Heart right ventricle (tissue), 16 donors: ENCODE results near the gene ZAP70. TPM values are rescaled to one million over a fixed set of nuclear protein-coding genes. Genes with fewer than 3 reads are reported as not detected.

Experiments
- ATAC-seq, 8 donors: fragments of 200-7000 bp; cut with Tn5 transposase; one replicate each; pipeline ENCODE4 v1.9.1; 2020; ENCODE audit warnings: mild to moderate bottlenecking in 8 of 8, moderate library complexity in 8 of 8, moderate number of reproducible peaks in 1 of 8
- DNase-seq, 2 donors: peaks; one replicate each; pipeline ENCODE4 v3.0.0-alpha.2; 2020
- H3K27ac ChIP-seq, 10 donors: fragments of 200-600 bp; sonication (generic) in 2 of 10; one replicate each; pipeline versions ENCODE4 v1.5.0 to v1.8.0; 2020 to 2022; ENCODE audit warnings: mild to moderate bottlenecking in 3 of 10
- H3K27me3 ChIP-seq, 7 donors: fragments of 200-600 bp; one replicate each; pipeline ENCODE4 v1.8.0; 2021 to 2022; ENCODE audit warnings: mild to moderate bottlenecking in 2 of 7
- H3K36me3 ChIP-seq, 9 donors: fragments of 200-600 bp; sonication (generic) in 1 of 9; one replicate each; pipeline versions ENCODE4 v1.5.0 to v1.8.0; 2020 to 2022; ENCODE audit warnings: mild to moderate bottlenecking in 2 of 9
- H3K4me1 ChIP-seq, 9 donors: fragments of 200-600 bp; sonication (generic) in 1 of 9; one replicate each; pipeline versions ENCODE4 v1.5.0 to v1.8.0; 2020 to 2022; ENCODE audit warnings: mild to moderate bottlenecking in 4 of 9
- H3K4me3 ChIP-seq, 10 donors: fragments of 200-600 bp; sonication (generic) in 2 of 10; one replicate each; pipeline versions ENCODE4 v1.5.0 to v1.8.0; 2020 to 2022; ENCODE audit warnings: mild to moderate bottlenecking in 7 of 10, moderate library complexity in 2 of 10
- H3K9me3 ChIP-seq, 11 donors: fragments of 200-600 bp in 10 of 11; sonication (generic) in 2 of 11; one replicate each; pipeline versions ENCODE4 v1.5.0 to v1.8.0; 2013 to 2022; ENCODE audit warnings: mild to moderate bottlenecking in 2 of 11, control low read depth in 1 of 11, moderate library complexity in 1 of 11
- CTCF ChIP-seq, 9 donors: fragments of 200-600 bp; sonication (generic) in 2 of 9; IDR thresholded peaks; one replicate each; pipeline versions ENCODE4 v1.5.0 to v1.8.0; 2021 to 2022; ENCODE audit warnings: antibody characterized with exemption in 9 of 9, mild to moderate bottlenecking in 5 of 9, moderate library complexity in 1 of 9
- WGBS, 2 donors: extraction: QIAGEN DNeasy Blood & Tissue Kit; methylation state at CpG; one replicate each; pipeline ENCODE4 v1.1.7; 2013; ENCODE audit warnings: inconsistent platforms in 1 of 2; 5-methylcytosine and 5-hydroxymethylcytosine counted together
- intact Hi-C, 10 donors: fragments of 100-400 bp; cut with DNase I; formaldehyde crosslinking; loops; one replicate each; pipeline versions ENCODE4 v1.11.1 to v1.14.2; 2022
- polyA plus RNA-seq, 2 donors: library from polyadenylated mRNA; stranded (reverse); fragments of 200-250 nt; gene quantifications; one replicate each; pipeline ENCODE4 v1.2.3, GENCODE V29; 2013
- total RNA-seq, 10 donors: library from RNA; stranded (reverse); fragmentation: NEBNext Ultra II Directional in 3 of 10; extraction: Animal tissue kit (Norgen Biotek cat#: 25700) in 3 of 10; gene quantifications; one replicate each; pipeline versions ENCODE4 v1.2.1 to v1.2.4, GENCODE V29; 2021 to 2023
- donor health status: Arrhythmogenic right ventricular cardiomyopathy.
- donor health status: ischemic (EF 13 %, LVEDD 7.1; RV severe dilation, severe dysfunction).
- donor health status: healthy with polysubstance abuse.
- donor health status: DM: no; HTN: yes; CAD: no.
- donor health status: DM: no; HTN: no; CAD: no.
- donor health status: ischemic (EF 25% LVEDD 6.9; RV normal size, moderate dysfunction).
- donor health status: ischemic (EF 25% LVEDD 5.7; RV mildly dilated, moderate dysfunction).
- donor health status: healthy.
- donor health status: DM: yes; HTN: yes; CAD: no.
- donor health status: Ischemic cardiomyopathy.
- donor health status: ischemic (EF 35%, LVEDD 5.7; RV mildly dilated, moderate dysfunction).
- donor health status: nonischemic (EF 11% LVEDD 7.7; RV severe dilation, severe dysfunction).
- donor health status: DM: yes; HTN: yes; CAD: no.
- donor health status: PGD.
- donor health status: ischemic (EF 29% LVEDD 5.4; RV normal size, mild dysfunction).
- donor health status: nonischemic (EF 23%, LVEDD 6.1; RV moderate dilation, normal function).

ZAP70 gene
- total and polyA plus RNA-seq, 12 donors: 0.42 to 8.7 (median 0.67) TPM

GRCh38 chr2:97714084-97714949 is 941 bp downstream of the ZAP70 start:
- Histone ChIP-seq H3K9me3 (no peaks in the 10 kb centered on the region), H3K27ac (peak overlapping the region in 1 of 10 donors; percentile 80), H3K4me3 (peak overlapping the region in 2 of 10 donors; percentile 1 to 51), H3K4me1 (peaks cover 0 to 18% (median 6%) of the 10 kb centered on the region in 9 donors), H3K27me3 (no peaks in the 10 kb centered on the region), H3K36me3 (no peaks in the 10 kb centered on the region)
- no peak for TF ChIP-seq CTCF (IDR thresholded peaks at IDR 0.05)
- WGBS, 2 donors: 81 to 84% methylated on average over 17 of the region's 17 CpGs
- DNase-seq (no peak), ATAC-seq (no peak)
- intact Hi-C loops: loop anchor here in 3 of 10 donors (5.0 to 10.0 kb wide), 3 partner anchors 33 to 670 kb away; no protein-coding TSS in a partner anchor

GRCh38 chr2:97714950-97715652 is 1.7 kb downstream of the ZAP70 start:
- DNase-seq (no peak), ATAC-seq (no peak)
- WGBS, 2 donors: 86 to 88% methylated on average over 13 of the region's 13 CpGs
- Histone ChIP-seq H3K36me3 (no peaks in the 10 kb centered on the region), H3K27ac (peak overlapping the region in 1 of 10 donors; percentile 80), H3K27me3 (no peaks in the 10 kb centered on the region), H3K4me1 (peaks cover 0 to 12% (median under 1%) of the 10 kb centered on the region in 9 donors), H3K9me3 (no peaks in the 10 kb centered on the region), H3K4me3 (peak overlapping the region in 1 of 10 donors; percentile 51)
- TF ChIP-seq CTCF (IDR thresholded peaks at IDR 0.05): no peak
- intact Hi-C loops: loop anchor here in 3 of 10 donors (5.0 to 10.0 kb wide), 3 partner anchors 32 to 670 kb away; no protein-coding TSS in a partner anchor

- WGBS, 2 donors: 83 to 85% methylated on average over 9 of the region's 9 CpGs
- no peaks in the 10 kb centered on the region for H3K9me3 ChIP-seq
- ATAC-seq (no peak), DNase-seq (no peak)
- peak overlapping the region in 1 of 10 donors; percentile 80 for H3K27ac ChIP-seq
- no peaks in the 10 kb centered on the region for H3K36me3 ChIP-seq
- H3K4me1 ChIP-seq: peaks cover 0 to 12% (median 0%) of the 10 kb centered on the region in 9 donors
- intact Hi-C loops: loop anchor here in 1 of 10 donors (10.0 kb wide), 1 partner anchor 669 kb away; no protein-coding TSS in a partner anchor
- peak overlapping the region in 1 of 10 donors; percentile 51 for H3K4me3 ChIP-seq
- TF ChIP-seq CTCF (IDR thresholded peaks at IDR 0.05): no peak
- H3K27me3 ChIP-seq: no peaks in the 10 kb centered on the region
These were observed 2.7 kb downstream of the ZAP70 start for GRCh38 chr2:97715951-97716694.
